HG03575 (cell line): ENCODE data around the gene CDK18.

ENCODE experiments used
- ATAC-seq: cut with Tn5 transposase; IDR thresholded peaks from one replicate; pipeline ENCODE4 v1.9.1; 2021; ENCODE audit not compliant: unreplicated experiment, insufficient number of reproducible peaks, low FRiP score; ENCODE audit errors: extremely low read depth

Gene CDK18

GRCh38 chr1:205500240-205501233 is 3.9 kb upstream of the CDK18 start:
- no peak for ATAC-seq

GRCh38 chr1:205502111-205502810 is 2.2 kb upstream of the CDK18 start:
- ATAC-seq: no peak

GRCh38 chr1:205502992-205503391 is 1.5 kb upstream of the CDK18 start:
- no peak for ATAC-seq

GRCh38 chr1:205505076-205505729 is 734 bp downstream of the CDK18 start:
- no peak for ATAC-seq

GRCh38 chr1:205505791-205506190 is 1.3 kb downstream of the CDK18 start:
- no peak for ATAC-seq

GRCh38 chr1:205506409-205507200 is 2.1 kb downstream of the CDK18 start:
- ATAC-seq: no peak

- no peak for ATAC-seq
Observed at GRCh38 chr1:205508227-205508714, 3.8 kb downstream of the CDK18 start.

- no peak for ATAC-seq
Observed at GRCh38 chr1:205510308-205510950, 6.0 kb downstream of the CDK18 start.

- ATAC-seq: no peak
Observed at GRCh38 chr1:205510951-205511330, 6.5 kb downstream of the CDK18 start.

GRCh38 chr1:205512059-205513045 is 7.9 kb downstream of the CDK18 start:
- no peak for ATAC-seq

GRCh38 chr1:205513774-205514173 is 9.3 kb downstream of the CDK18 start:
- no peak for ATAC-seq

- ATAC-seq: no peak
Observed at GRCh38 chr1:205514211-205515142, 10.0 kb downstream of the CDK18 start.

GRCh38 chr1:205515781-205516253 is 11.3 kb downstream of the CDK18 start:
- ATAC-seq: no peak

- ATAC-seq: no peak
Observed at GRCh38 chr1:205516362-205516761, 11.9 kb downstream of the CDK18 start.

- no peak for ATAC-seq
Observed at GRCh38 chr1:205517288-205517687, 12.8 kb downstream of the CDK18 start.

GRCh38 chr1:205517763-205518162 is 13.3 kb downstream of the CDK18 start:
- no peak for ATAC-seq
